Measurements from ENCODE around the gene MRAP. TPM values are rescaled to one million over a fixed set of nuclear protein-coding genes. Genes with fewer than 3 reads are reported as not detected.

Gene MRAP
- total and polyA plus RNA-seq, 2 donors (not counting 1 experiment from before 2014, with no cell fraction given) = 0.17 TPM; not detected in 1

DNA sequence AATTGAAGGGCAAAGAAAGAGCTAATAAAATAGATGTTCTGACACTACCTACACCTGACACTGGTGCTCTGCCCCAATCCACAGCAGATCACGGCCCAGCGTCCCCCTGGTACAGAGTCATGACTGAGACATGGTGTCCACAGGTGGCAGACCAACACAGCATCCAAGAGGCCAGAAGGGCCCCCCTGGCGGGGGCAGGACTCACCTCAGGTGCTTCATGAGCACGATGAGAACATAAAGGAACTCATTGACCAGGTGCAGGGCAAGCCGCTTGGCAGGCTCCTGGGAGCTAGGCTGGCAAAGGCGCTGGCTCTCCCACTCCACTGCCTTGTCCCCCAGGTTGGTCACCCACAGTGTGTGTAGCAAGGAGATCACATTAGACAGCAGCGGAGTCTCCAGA, 20.4 kb downstream of the MRAP start:
- peaks cover 21% of the 10 kb centered on the region for H3K36me3 ChIP-seq (ENCODE audit: control insufficient read depth, insufficient read depth, low read length)
- DNase-seq (ENCODE audit: low read depth in 2 of 2) = no peak
- no peak overlapping the region for H3K9ac ChIP-seq (ENCODE audit: insufficient read depth, low read length)
- H3K9me3 ChIP-seq (ENCODE audit: control insufficient read depth, insufficient read depth, low read depth, low read length) = no peaks in the 10 kb centered on the region
- no peaks in the 10 kb centered on the region for H3K4me1 ChIP-seq (ENCODE audit: control insufficient read depth, extremely low read depth, insufficient read depth, low read length)
- H3K27ac ChIP-seq (ENCODE audit: insufficient read depth, low read length) = no peak overlapping the region
- H3K4me3 ChIP-seq (replicated peaks in 1 of 4; ENCODE audit: control extremely low read depth in 1 of 4, insufficient read depth in 1 of 4, low read depth in 3 of 4, low read length in 4 of 4) = no peak overlapping the region
- TF ChIP-seq EZH2 (IDR thresholded peaks at IDR 0.05; ENCODE audit: low read length, missing control alignments) = no peak
- H3K4me2 ChIP-seq (ENCODE audit: extremely low read depth, insufficient read depth, low read length) = no peak overlapping the region
- no peaks in the 10 kb centered on the region for H3K27me3 ChIP-seq (ENCODE audit: control insufficient read depth, insufficient read depth, low read length)
- H3K79me2 ChIP-seq (ENCODE audit: control insufficient read depth, insufficient read depth, low read length) = no peaks in the 10 kb centered on the region
- no peaks in the 10 kb centered on the region for H4K20me1 ChIP-seq (ENCODE audit: control insufficient read depth, extremely low read depth, insufficient read depth, low read length)
- H2AFZ ChIP-seq (ENCODE audit: low read length) = no peak overlapping the region

DNA sequence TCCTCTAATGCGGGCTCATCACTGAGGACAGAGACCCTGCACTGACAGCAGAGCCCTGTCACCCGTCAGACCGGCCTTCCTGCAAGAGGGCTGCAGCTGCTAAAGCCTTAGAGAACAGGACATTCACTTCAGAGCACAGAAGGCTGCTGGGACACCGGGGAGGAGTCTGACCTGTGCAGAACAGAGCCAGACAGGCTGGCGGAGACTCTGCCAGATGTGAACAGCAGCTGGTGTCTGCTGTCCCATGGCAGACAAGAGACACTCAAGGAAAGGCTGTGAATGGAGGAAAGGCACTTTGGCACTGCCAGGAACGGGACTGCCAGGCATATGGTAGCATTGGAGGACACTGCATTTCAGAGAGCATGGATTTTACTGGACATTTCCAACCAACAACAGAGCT, 21.4 kb downstream of the MRAP start:
- no peak overlapping the region for H3K4me2 ChIP-seq (ENCODE audit: extremely low read depth, insufficient read depth, low read length)
- TF ChIP-seq EZH2 (IDR thresholded peaks at IDR 0.05; ENCODE audit: low read length, missing control alignments) = no peak
- TF ChIP-seq, protein P1, sequence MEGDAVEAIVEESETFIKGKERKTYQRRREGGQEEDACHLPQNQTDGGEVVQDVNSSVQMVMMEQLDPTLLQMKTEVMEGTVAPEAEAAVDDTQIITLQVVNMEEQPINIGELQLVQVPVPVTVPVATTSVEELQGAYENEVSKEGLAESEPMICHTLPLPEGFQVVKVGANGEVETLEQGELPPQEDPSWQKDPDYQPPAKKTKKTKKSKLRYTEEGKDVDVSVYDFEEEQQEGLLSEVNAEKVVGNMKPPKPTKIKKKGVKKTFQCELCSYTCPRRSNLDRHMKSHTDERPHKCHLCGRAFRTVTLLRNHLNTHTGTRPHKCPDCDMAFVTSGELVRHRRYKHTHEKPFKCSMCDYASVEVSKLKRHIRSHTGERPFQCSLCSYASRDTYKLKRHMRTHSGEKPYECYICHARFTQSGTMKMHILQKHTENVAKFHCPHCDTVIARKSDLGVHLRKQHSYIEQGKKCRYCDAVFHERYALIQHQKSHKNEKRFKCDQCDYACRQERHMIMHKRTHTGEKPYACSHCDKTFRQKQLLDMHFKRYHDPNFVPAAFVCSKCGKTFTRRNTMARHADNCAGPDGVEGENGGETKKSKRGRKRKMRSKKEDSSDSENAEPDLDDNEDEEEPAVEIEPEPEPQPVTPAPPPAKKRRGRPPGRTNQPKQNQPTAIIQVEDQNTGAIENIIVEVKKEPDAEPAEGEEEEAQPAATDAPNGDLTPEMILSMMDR (conservative IDR thresholded peaks at IDR 0.05 in 1 of 2, IDR thresholded peaks at IDR 0.05 in 1 of 2; ENCODE audit: low read depth in 1 of 2, low read length in 2 of 2) = no peak
- no peaks in the 10 kb centered on the region for H3K79me2 ChIP-seq (ENCODE audit: control insufficient read depth, insufficient read depth, low read length)
- peaks cover 26% of the 10 kb centered on the region for H3K36me3 ChIP-seq (ENCODE audit: control insufficient read depth, insufficient read depth, low read length)
- no peak overlapping the region for H3K4me3 ChIP-seq (replicated peaks in 1 of 4; ENCODE audit: control extremely low read depth in 1 of 4, insufficient read depth in 1 of 4, low read depth in 3 of 4, low read length in 4 of 4)
- H2AFZ ChIP-seq (ENCODE audit: low read length) = no peak overlapping the region
- H3K9me3 ChIP-seq (ENCODE audit: control insufficient read depth, insufficient read depth, low read depth, low read length) = no peaks in the 10 kb centered on the region
- H4K20me1 ChIP-seq (ENCODE audit: control insufficient read depth, extremely low read depth, insufficient read depth, low read length) = no peaks in the 10 kb centered on the region
- no peak overlapping the region for H3K27ac ChIP-seq (ENCODE audit: insufficient read depth, low read length)
- no peak for DNase-seq (ENCODE audit: low read depth in 2 of 2)
- no peak overlapping the region for H3K9ac ChIP-seq (ENCODE audit: insufficient read depth, low read length)
- no peaks in the 10 kb centered on the region for H3K27me3 ChIP-seq (ENCODE audit: control insufficient read depth, insufficient read depth, low read length)
- H3K4me1 ChIP-seq (ENCODE audit: control insufficient read depth, extremely low read depth, insufficient read depth, low read length) = no peaks in the 10 kb centered on the region

DNA sequence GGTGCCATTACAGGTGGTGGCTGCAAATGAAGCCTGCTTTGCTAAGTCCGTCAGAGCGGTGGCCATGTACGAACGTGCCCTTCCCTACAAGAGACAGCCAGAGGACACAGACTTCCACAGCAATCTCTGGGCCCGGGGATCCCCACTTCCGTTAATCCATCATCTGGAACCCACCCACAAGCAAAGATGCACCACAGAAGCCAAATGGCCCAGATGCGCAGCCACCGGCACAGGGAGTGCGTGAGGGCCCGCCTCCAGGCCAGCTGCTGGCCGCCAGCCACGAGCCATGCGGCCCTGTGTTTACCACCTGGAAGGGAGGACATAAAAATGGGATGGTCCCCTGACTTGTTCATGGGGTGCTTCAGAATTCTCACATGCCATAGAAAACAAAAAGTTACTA, 22.1 kb downstream of the MRAP start:
- Histone ChIP-seq H3K9me3 (ENCODE audit: control insufficient read depth, insufficient read depth, low read depth, low read length) (no peaks in the 10 kb centered on the region), H3K9ac (ENCODE audit: insufficient read depth, low read length) (no peak overlapping the region), H3K4me3 (replicated peaks in 1 of 4; ENCODE audit: control extremely low read depth in 1 of 4, insufficient read depth in 1 of 4, low read depth in 3 of 4, low read length in 4 of 4) (no peak overlapping the region), H3K27ac (ENCODE audit: insufficient read depth, low read length) (no peak overlapping the region), H4K20me1 (ENCODE audit: control insufficient read depth, extremely low read depth, insufficient read depth, low read length) (no peaks in the 10 kb centered on the region), H3K36me3 (ENCODE audit: control insufficient read depth, insufficient read depth, low read length) (peaks cover 27% of the 10 kb centered on the region), H3K4me2 (ENCODE audit: extremely low read depth, insufficient read depth, low read length) (no peak overlapping the region), H2AFZ (ENCODE audit: low read length) (no peak overlapping the region), H3K27me3 (ENCODE audit: control insufficient read depth, insufficient read depth, low read length) (no peaks in the 10 kb centered on the region), H3K4me1 (ENCODE audit: control insufficient read depth, extremely low read depth, insufficient read depth, low read length) (no peaks in the 10 kb centered on the region), H3K79me2 (ENCODE audit: control insufficient read depth, insufficient read depth, low read length) (no peaks in the 10 kb centered on the region)
- DNase-seq (ENCODE audit: low read depth in 2 of 2) = no peak
- TF ChIP-seq, protein P1 (conservative IDR thresholded peaks at IDR 0.05 in 1 of 2, IDR thresholded peaks at IDR 0.05 in 1 of 2; ENCODE audit: low read depth in 1 of 2, low read length in 2 of 2) = no peak
- no peak for TF ChIP-seq EZH2 (IDR thresholded peaks at IDR 0.05; ENCODE audit: low read length, missing control alignments)

Measured in fibroblast of lung (primary cell).